ENCODE measurements around the gene KRTAP1-1.
"Not testable (repeated sequence)": the region's sequence is repeated elsewhere in the genome, so short reads cannot be mapped to it uniquely, and the experiment has no call there.

GRCh38 chr17:41059276-41060051 is 18.2 kb upstream of the KRTAP1-1 start:
- TF ChIP-seq CTCF, POLR2A, POLR2AphosphoS5 (IDR thresholded peaks at IDR 0.05): not testable (repeated sequence)
